WTC11 (cell line): Measurements from ENCODE around the gene CDR2. TPM values are rescaled to one million over a fixed set of nuclear protein-coding genes. Genes with fewer than 3 reads are reported as not detected.
"Not testable (repeated sequence)": the region's sequence is repeated elsewhere in the genome, so short reads cannot be mapped to it uniquely, and the experiment has no call there.

Source experiments
- ATAC-seq: fragments of 200-7000 bp; cut with Tn5 transposase; 2 replicates; pipeline ENCODE4 v1.10.0; 2021; ENCODE audit warnings: mild to moderate bottlenecking, moderate library complexity
- CTCF ChIA-PET: fragments of 300-600 bp; sonication (Branson Sonifier 250); formaldehyde crosslinking; loops from one replicate; lab custom pipeline; 2021; ENCODE audit warnings: antibody characterized with exemption; lab: Charles Lee
- POLR2A ChIA-PET: fragments of 350-600 bp; sonication (Branson Sonifier 250); formaldehyde crosslinking; loops from one replicate; lab custom pipeline; 2021; ENCODE audit warnings: antibody characterized with exemption; lab: Charles Lee
- DNase-seq: peaks from one replicate; pipeline ENCODE4 v3.0.0; 2021; ENCODE audit warnings: low spot score
- H3K27ac Mint-ChIP-seq: 2 replicates; pipeline ENCODE4 v1.8.0; 2021; ENCODE audit warnings: mixed read lengths
- H3K27me3 Mint-ChIP-seq: 2 replicates; pipeline ENCODE4 v1.8.0; 2021; ENCODE audit warnings: low read depth, mild to moderate bottlenecking, moderate library complexity, mixed read lengths
- H3K36me3 Mint-ChIP-seq: 2 replicates; pipeline ENCODE4 v1.8.0; 2021; ENCODE audit warnings: mixed read lengths
- H3K4me1 Mint-ChIP-seq: 2 replicates; pipeline ENCODE4 v1.8.0; 2022; ENCODE audit warnings: mixed read lengths
- H3K4me3 Mint-ChIP-seq: 2 replicates; pipeline ENCODE4 v1.8.0; 2021; ENCODE audit warnings: mild to moderate bottlenecking, moderate library complexity, mixed read lengths
- H3K9me3 Mint-ChIP-seq: 2 replicates; pipeline ENCODE4 v1.8.0; 2021; ENCODE audit warnings: mixed read lengths
- ELF4 ChIP-seq: sonication (generic); formaldehyde crosslinking; IDR thresholded peaks from 2 replicates; pipeline ENCODE4 v1.8.1; 2022; ENCODE audit warnings: low read depth, mild to moderate bottlenecking, moderate library complexity, missing genetic modification reagents
- EMX1 ChIP-seq: fragments of 250-450 bp; sonication (Bioruptor Pico); IDR thresholded peaks from 2 replicates; pipeline ENCODE4 v1.8.0; 2021; ENCODE audit warnings: mild to moderate bottlenecking
- FOXK1 ChIP-seq: sonication (generic); formaldehyde crosslinking; IDR thresholded peaks from 2 replicates; pipeline ENCODE4 v1.8.0; 2022; ENCODE audit warnings: mild to moderate bottlenecking, moderate library complexity, missing genetic modification reagents
- FOXP1 ChIP-seq: sonication (generic); formaldehyde crosslinking; IDR thresholded peaks from 2 replicates; pipeline ENCODE4 v1.8.0; 2022; ENCODE audit warnings: missing genetic modification reagents, mild to moderate bottlenecking, moderate library complexity, borderline replicate concordance
- FOXP4 ChIP-seq: sonication (generic); formaldehyde crosslinking; IDR thresholded peaks from 2 replicates; pipeline ENCODE4 v1.8.0; 2022; ENCODE audit warnings: mild to moderate bottlenecking, missing genetic modification reagents
- GRHL2 ChIP-seq: fragments of 250-450 bp; sonication (Bioruptor Pico); IDR thresholded peaks from 2 replicates; pipeline ENCODE4 v1.8.0; 2022; ENCODE audit warnings: mild to moderate bottlenecking, moderate library complexity; ENCODE audit not compliant: insufficient replicate concordance, severe bottlenecking
- JAZF1 ChIP-seq: fragments of 250-450 bp; sonication (Bioruptor Pico); IDR thresholded peaks from 2 replicates; pipeline ENCODE4 v1.9.0; 2021; ENCODE audit warnings: moderate library complexity, mild to moderate bottlenecking, inconsistent platforms
- NFATC4 ChIP-seq: fragments of 250-450 bp; sonication (Bioruptor Pico); IDR thresholded peaks from 2 replicates; pipeline ENCODE4 v1.9.0; 2021; ENCODE audit warnings: mild to moderate bottlenecking
- NFE2L1 ChIP-seq: sonication (generic); formaldehyde crosslinking; IDR thresholded peaks from 2 replicates; pipeline ENCODE4 v1.8.1; 2023; ENCODE audit warnings: missing genetic modification reagents
- OVOL2 ChIP-seq: fragments of 250-450 bp; sonication (Bioruptor Pico); IDR thresholded peaks from 2 replicates; pipeline ENCODE4 v1.9.0; 2021; ENCODE audit warnings: mild to moderate bottlenecking, borderline replicate concordance
- PRDM15 ChIP-seq: sonication (generic); formaldehyde crosslinking; IDR thresholded peaks from 2 replicates; pipeline ENCODE4 v1.8.0; 2022; ENCODE audit warnings: missing genetic modification reagents
- PREB ChIP-seq: sonication (generic); formaldehyde crosslinking; IDR thresholded peaks from 2 replicates; pipeline ENCODE4 v1.8.1; 2022; ENCODE audit warnings: mild to moderate bottlenecking, missing genetic modification reagents, moderate library complexity, borderline replicate concordance
- PRRX2 ChIP-seq: fragments of 250-450 bp; sonication (Bioruptor Pico); IDR thresholded peaks from 2 replicates; pipeline ENCODE4 v1.8.0; 2021; ENCODE audit warnings: mild to moderate bottlenecking
- SMAD4 ChIP-seq: sonication (generic); formaldehyde crosslinking; IDR thresholded peaks from 2 replicates; pipeline ENCODE4 v1.8.0; 2022; ENCODE audit warnings: mild to moderate bottlenecking, missing genetic modification reagents
- TCF7 ChIP-seq: sonication (generic); formaldehyde crosslinking; IDR thresholded peaks from 2 replicates; pipeline ENCODE4 v1.8.0; 2022; ENCODE audit warnings: mild to moderate bottlenecking, low read depth, missing genetic modification reagents, moderate library complexity
- ZNF263 ChIP-seq: sonication (generic); formaldehyde crosslinking; IDR thresholded peaks from 2 replicates; pipeline ENCODE4 v1.8.1; 2022; ENCODE audit warnings: low read depth, mild to moderate bottlenecking, moderate library complexity, missing genetic modification reagents
- total RNA-seq: library from RNA; stranded (reverse); gene quantifications from 3 replicates; pipeline ENCODE4 v1.2.3, GENCODE V29; 2021
- TF ChIP-seq, protein P1 (sequence below): sonication (generic); formaldehyde crosslinking; conservative IDR thresholded peaks from 2 replicates; pipeline ENCODE4 v1.8.1; 2023; ENCODE audit warnings: mild to moderate bottlenecking, low read depth, missing genetic modification reagents, moderate library complexity
- TF ChIP-seq, protein P2 (sequence below): fragments of 250-450 bp; sonication (Bioruptor Pico); IDR thresholded peaks from 2 replicates; pipeline ENCODE4 v1.9.0; 2021; ENCODE audit warnings: mild to moderate bottlenecking
- TF ChIP-seq, protein P3 (sequence below): sonication (generic); formaldehyde crosslinking; IDR thresholded peaks from 2 replicates; pipeline ENCODE4 v1.8.0; 2023; ENCODE audit warnings: missing genetic modification reagents, mild to moderate bottlenecking, borderline replicate concordance

The CDR2 gene
- total RNA-seq, 1 experiment from 2014 or later = 40.9 TPM

- TF ChIP-seq, protein P1, sequence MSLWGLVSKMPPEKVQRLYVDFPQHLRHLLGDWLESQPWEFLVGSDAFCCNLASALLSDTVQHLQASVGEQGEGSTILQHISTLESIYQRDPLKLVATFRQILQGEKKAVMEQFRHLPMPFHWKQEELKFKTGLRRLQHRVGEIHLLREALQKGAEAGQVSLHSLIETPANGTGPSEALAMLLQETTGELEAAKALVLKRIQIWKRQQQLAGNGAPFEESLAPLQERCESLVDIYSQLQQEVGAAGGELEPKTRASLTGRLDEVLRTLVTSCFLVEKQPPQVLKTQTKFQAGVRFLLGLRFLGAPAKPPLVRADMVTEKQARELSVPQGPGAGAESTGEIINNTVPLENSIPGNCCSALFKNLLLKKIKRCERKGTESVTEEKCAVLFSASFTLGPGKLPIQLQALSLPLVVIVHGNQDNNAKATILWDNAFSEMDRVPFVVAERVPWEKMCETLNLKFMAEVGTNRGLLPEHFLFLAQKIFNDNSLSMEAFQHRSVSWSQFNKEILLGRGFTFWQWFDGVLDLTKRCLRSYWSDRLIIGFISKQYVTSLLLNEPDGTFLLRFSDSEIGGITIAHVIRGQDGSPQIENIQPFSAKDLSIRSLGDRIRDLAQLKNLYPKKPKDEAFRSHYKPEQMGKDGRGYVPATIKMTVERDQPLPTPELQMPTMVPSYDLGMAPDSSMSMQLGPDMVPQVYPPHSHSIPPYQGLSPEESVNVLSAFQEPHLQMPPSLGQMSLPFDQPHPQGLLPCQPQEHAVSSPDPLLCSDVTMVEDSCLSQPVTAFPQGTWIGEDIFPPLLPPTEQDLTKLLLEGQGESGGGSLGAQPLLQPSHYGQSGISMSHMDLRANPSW = no peak
- no peak for TF ChIP-seq TCF7 (CRISPR knock-in tag)
- TF ChIP-seq, protein P2, sequence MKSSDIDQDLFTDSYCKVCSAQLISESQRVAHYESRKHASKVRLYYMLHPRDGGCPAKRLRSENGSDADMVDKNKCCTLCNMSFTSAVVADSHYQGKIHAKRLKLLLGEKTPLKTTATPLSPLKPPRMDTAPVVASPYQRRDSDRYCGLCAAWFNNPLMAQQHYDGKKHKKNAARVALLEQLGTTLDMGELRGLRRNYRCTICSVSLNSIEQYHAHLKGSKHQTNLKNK (CRISPR knock-in tag) = no peak
- TF ChIP-seq, protein P3, sequence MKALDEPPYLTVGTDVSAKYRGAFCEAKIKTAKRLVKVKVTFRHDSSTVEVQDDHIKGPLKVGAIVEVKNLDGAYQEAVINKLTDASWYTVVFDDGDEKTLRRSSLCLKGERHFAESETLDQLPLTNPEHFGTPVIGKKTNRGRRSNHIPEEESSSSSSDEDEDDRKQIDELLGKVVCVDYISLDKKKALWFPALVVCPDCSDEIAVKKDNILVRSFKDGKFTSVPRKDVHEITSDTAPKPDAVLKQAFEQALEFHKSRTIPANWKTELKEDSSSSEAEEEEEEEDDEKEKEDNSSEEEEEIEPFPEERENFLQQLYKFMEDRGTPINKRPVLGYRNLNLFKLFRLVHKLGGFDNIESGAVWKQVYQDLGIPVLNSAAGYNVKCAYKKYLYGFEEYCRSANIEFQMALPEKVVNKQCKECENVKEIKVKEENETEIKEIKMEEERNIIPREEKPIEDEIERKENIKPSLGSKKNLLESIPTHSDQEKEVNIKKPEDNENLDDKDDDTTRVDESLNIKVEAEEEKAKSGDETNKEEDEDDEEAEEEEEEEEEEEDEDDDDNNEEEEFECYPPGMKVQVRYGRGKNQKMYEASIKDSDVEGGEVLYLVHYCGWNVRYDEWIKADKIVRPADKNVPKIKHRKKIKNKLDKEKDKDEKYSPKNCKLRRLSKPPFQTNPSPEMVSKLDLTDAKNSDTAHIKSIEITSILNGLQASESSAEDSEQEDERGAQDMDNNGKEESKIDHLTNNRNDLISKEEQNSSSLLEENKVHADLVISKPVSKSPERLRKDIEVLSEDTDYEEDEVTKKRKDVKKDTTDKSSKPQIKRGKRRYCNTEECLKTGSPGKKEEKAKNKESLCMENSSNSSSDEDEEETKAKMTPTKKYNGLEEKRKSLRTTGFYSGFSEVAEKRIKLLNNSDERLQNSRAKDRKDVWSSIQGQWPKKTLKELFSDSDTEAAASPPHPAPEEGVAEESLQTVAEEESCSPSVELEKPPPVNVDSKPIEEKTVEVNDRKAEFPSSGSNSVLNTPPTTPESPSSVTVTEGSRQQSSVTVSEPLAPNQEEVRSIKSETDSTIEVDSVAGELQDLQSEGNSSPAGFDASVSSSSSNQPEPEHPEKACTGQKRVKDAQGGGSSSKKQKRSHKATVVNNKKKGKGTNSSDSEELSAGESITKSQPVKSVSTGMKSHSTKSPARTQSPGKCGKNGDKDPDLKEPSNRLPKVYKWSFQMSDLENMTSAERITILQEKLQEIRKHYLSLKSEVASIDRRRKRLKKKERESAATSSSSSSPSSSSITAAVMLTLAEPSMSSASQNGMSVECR (CRISPR knock-in tag) = no peak
- no peak for TF ChIP-seq PRDM15 (CRISPR knock-in tag)
- TF ChIP-seq EMX1 = no peak
- no peak for TF ChIP-seq SMAD4 (CRISPR knock-in tag)
- no peak for TF ChIP-seq FOXP1 (CRISPR knock-in tag)
Observed at GRCh38 chr16:22418826-22419225, 44.4 kb upstream of the CDR2 start (continued).

- H3K27ac Mint-ChIP-seq, ATAC-seq: not testable (repeated sequence)
Observed at GRCh38 chr16:22417798-22418197, 43.4 kb upstream of the CDR2 start.

DNA sequence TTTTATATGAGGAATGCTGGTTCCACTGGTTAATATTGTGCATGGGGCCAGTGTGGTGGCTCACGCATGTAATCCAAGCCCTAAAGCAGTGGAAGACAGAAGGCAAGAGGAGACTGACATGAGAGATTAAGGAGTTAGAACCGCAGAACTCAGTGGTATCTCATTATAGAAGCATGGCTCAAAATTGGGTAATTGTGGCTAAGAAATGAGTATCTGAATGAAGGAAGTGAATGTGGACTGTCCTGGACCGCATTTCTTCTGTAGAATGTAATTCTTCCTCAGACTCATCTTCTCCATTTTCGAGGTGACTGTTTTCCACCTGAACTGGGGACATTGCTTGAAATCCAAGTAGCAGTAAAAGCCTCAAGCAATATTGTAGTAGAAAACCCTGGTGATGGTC lies 42.6 kb upstream of the CDR2 start:
- Mint-ChIP-seq H3K27ac (no peak overlapping the region), H3K27me3 (no peaks in the 10 kb centered on the region), H3K9me3 (no peaks in the 10 kb centered on the region), H3K4me1 (no peaks in the 10 kb centered on the region), H3K36me3 (peaks cover 10% of the 10 kb centered on the region), H3K4me3 (no peak overlapping the region)
- POLR2A ChIA-PET = no interaction called here
- ATAC-seq (no peak), DNase-seq (no peak)
- CTCF ChIA-PET = interaction anchor here (0.7 kb wide), 1 partner anchor 9 kb away, joined by 4 read pairs; no protein-coding TSS in a partner anchor
- TF ChIP-seq JAZF1 (CRISPR knock-in tag) (no peak), GRHL2 (CRISPR knock-in tag) (no peak), OVOL2 (CRISPR knock-in tag) (no peak), PRRX2 (CRISPR knock-in tag) (no peak), FOXK1 (no peak), ZNF263 (CRISPR knock-in tag) (no peak), PREB (CRISPR knock-in tag) (no peak), ELF4 (no peak), FOXP4 (no peak), NFATC4 (CRISPR knock-in tag) (no peak), NFE2L1 (CRISPR knock-in tag) (no peak)

More at GRCh38 chr16:22417798-22418197, 43.4 kb upstream of the CDR2 start:
- H3K9me3 Mint-ChIP-seq, H3K4me3 Mint-ChIP-seq, POLR2A ChIA-PET, H3K4me1 Mint-ChIP-seq, H3K27me3 Mint-ChIP-seq, DNase-seq: not testable (repeated sequence)
- H3K36me3 Mint-ChIP-seq = peaks cover 11% of the 10 kb centered on the region
- CTCF ChIA-PET = interaction anchor here (0.7 kb wide), 1 partner anchor 8 kb away, joined by 4 read pairs; no protein-coding TSS in a partner anchor
